Vagina (tissue), 2 donors: ENCODE measurements around the gene PLK3. TPM values are rescaled to one million over a fixed set of nuclear protein-coding genes. Genes with fewer than 3 reads are reported as not detected.

Experiments used
- DNase-seq, 2 donors: peaks; one replicate each; pipeline ENCODE4 v3.0.0-alpha.2; 2017; ENCODE audit errors: extremely low spot score in 2 of 2
- H3K27ac ChIP-seq: fragments of 200-600 bp; sonication (generic); one replicate; pipeline ENCODE4 v1.5.1; 2019
- H3K27me3 ChIP-seq: fragments of 200-600 bp; sonication (generic); one replicate; pipeline ENCODE4 v1.5.1; 2019
- H3K36me3 ChIP-seq, 2 donors: fragments of 200-600 bp; sonication (generic); one replicate each; pipeline ENCODE4 v1.5.1; 2017 to 2019
- H3K4me1 ChIP-seq: fragments of 200-600 bp; sonication (generic); one replicate; pipeline ENCODE4 v1.5.1; 2019
- H3K4me3 ChIP-seq, 2 donors: fragments of 200-600 bp; sonication (generic); 1 replicate in 1 of 2; 2 replicates in 1 of 2; pipeline ENCODE4 v1.5.1; 2016 to 2019
- H3K9me3 ChIP-seq: fragments of 200-600 bp; sonication (generic); one replicate; pipeline ENCODE4 v1.5.1; 2019
- CTCF ChIP-seq, 3 experiments: fragments of 450-650 bp in 2 of 3; fragments of 200-600 bp in 1 of 3; sonication (generic) in 1 of 3; IDR thresholded peaks; one replicate each; pipeline ENCODE4 v1.5.1; 2017 to 2019; ENCODE audit warnings: antibody characterized with exemption in 3 of 3, mild to moderate bottlenecking in 2 of 3, moderate library complexity in 2 of 3
- POLR2A ChIP-seq, 2 donors: fragments of 450-650 bp; IDR thresholded peaks; one replicate each; pipeline ENCODE4 v1.6.1; 2017; ENCODE audit warnings: antibody characterized with exemption in 2 of 2, mild to moderate bottlenecking in 2 of 2, moderate library complexity in 2 of 2
- POLR2AphosphoS5 ChIP-seq, 2 donors: sonication (generic); formaldehyde crosslinking; IDR thresholded peaks; one replicate each; pipeline ENCODE4 v1.9.0; 2017; ENCODE audit warnings: antibody characterized with exemption in 2 of 2, mild to moderate bottlenecking in 2 of 2, low read depth in 1 of 2; ENCODE audit not compliant: insufficient read depth in 1 of 2
- intact Hi-C: fragments of 100-400 bp; cut with DNase I; formaldehyde crosslinking; loops from one replicate; pipeline ENCODE4 v1.15.1; 2023
- small RNA-seq: library from RNA; depleted of rRNA; stranded (forward); fragments of <200 nt; gene quantifications from one replicate; pipeline ENCODE3, GENCODE V24; 2016
- total RNA-seq: library from RNA; depleted of rRNA; stranded (reverse); fragments of >200 nt; gene quantifications from one replicate; pipeline ENCODE4 v1.2.3, GENCODE V29; 2016

The PLK3 gene
- total RNA-seq, 1 donor from 2014 or later: 77.6 TPM

GRCh38 chr1:44853201-44853600 is 53.0 kb downstream of the PLK3 start:
- H3K27me3 ChIP-seq: no peaks in the 10 kb centered on the region
- TF ChIP-seq POLR2A (IDR thresholded peaks at IDR 0.05) (no peak), POLR2AphosphoS5 (IDR thresholded peaks at IDR 0.05; ENCODE audit: insufficient read depth in 1 of 2, low read depth in 1 of 2) (no peak), CTCF (IDR thresholded peaks at IDR 0.05) (no peak)
- H3K9me3 ChIP-seq: no peaks in the 10 kb centered on the region
- no peak overlapping the region for H3K27ac ChIP-seq
- no peaks in the 10 kb centered on the region for H3K4me1 ChIP-seq
- H3K4me3 ChIP-seq: no peak overlapping the region
- DNase-seq: no peak
- intact Hi-C loops: no loop called here
- no peaks in the 10 kb centered on the region for H3K36me3 ChIP-seq

GRCh38 chr1:44854970-44855369 is 54.8 kb downstream of the PLK3 start:
- no peak overlapping the region for H3K4me3 ChIP-seq

More at GRCh38 chr1:44854970-44855369, 54.8 kb downstream of the PLK3 start:
- Histone ChIP-seq H3K36me3 (no peaks in the 10 kb centered on the region), H3K27me3 (no peaks in the 10 kb centered on the region), H3K27ac (no peak overlapping the region), H3K4me1 (no peaks in the 10 kb centered on the region), H3K9me3 (no peaks in the 10 kb centered on the region)
- no peak for DNase-seq
- intact Hi-C loops: no loop called here
- TF ChIP-seq POLR2A (IDR thresholded peaks at IDR 0.05): no peak

Small RNA genes within 50 kb of the gene (small RNA-seq; reads per million reads assigned to genes)
- gene AL136380.1 (not detected), gene SNORD38A (575 reads per million, percentile 98 among the genes with 10 or more reads in this experiment), gene SNORD38B (not detected), gene SNORD46 (1,384 reads per million, percentile 99 among the genes with 10 or more reads in this experiment), gene SNORD55 (not detected)

Other genes starting within 250 kb of the PLK3 start
- gene TMEM53, start 125.9 kb upstream of the PLK3 start, total RNA-seq: 7.9 TPM
- gene ARMH1, start 125.7 kb upstream of the PLK3 start, total RNA-seq: not detected
- gene RNU5D-1, start 69.2 kb upstream of the PLK3 start, total RNA-seq: not detected
- 3.4 TPM for gene KIF2C, start 60.5 kb upstream of the PLK3 start, total RNA-seq
- 2,511 TPM for gene RPS8, start 24.8 kb upstream of the PLK3 start, total RNA-seq
- not detected for gene BEST4, start 12.2 kb upstream of the PLK3 start, total RNA-seq
- not detected for gene DYNLT4, start 7.0 kb downstream of the PLK3 start, total RNA-seq
- gene BTBD19, start 8.1 kb downstream of the PLK3 start, total RNA-seq: 7.9 TPM
- gene PTCH2, start 42.9 kb downstream of the PLK3 start, total RNA-seq: 0.98 TPM
- 25.0 TPM for gene EIF2B3, start 186.2 kb downstream of the PLK3 start, total RNA-seq
- 29.7 TPM for gene HECTD3, start 210.9 kb downstream of the PLK3 start, total RNA-seq
- 65.6 TPM for gene UROD, start 211.9 kb downstream of the PLK3 start, total RNA-seq